Esophagus muscularis mucosa (tissue), 4 donors: ENCODE data around the gene PFDN1.

Experiments used
- EP300 ChIP-seq: sonication (generic); formaldehyde crosslinking; IDR thresholded peaks from one replicate; pipeline ENCODE4 v1.6.1; 2017; ENCODE audit warnings: antibody characterized with exemption
- POLR2A ChIP-seq: fragments of 450-650 bp; IDR thresholded peaks from one replicate; pipeline ENCODE4 v1.6.1; 2017; ENCODE audit warnings: antibody characterized with exemption, moderate library complexity, mild to moderate bottlenecking, low read depth
- POLR2AphosphoS5 ChIP-seq, 2 donors: sonication (generic); formaldehyde crosslinking; IDR thresholded peaks; one replicate each; pipeline ENCODE4 v1.6.1; 2017; ENCODE audit warnings: antibody characterized with exemption in 2 of 2
- TF ChIP-seq, protein P1 (sequence below), 3 experiments: fragments of 200-600 bp in 2 of 3; fragments of 450-650 bp in 1 of 3; sonication (generic) in 2 of 3; IDR thresholded peaks; one replicate each; pipeline ENCODE4 v1.5.1; 2017 to 2019; ENCODE audit warnings: antibody characterized with exemption in 3 of 3, mild to moderate bottlenecking in 2 of 3, moderate library complexity in 1 of 3

GRCh38 chr5:140287801-140288521 lies 14.9 kb downstream of the PFDN1 start:
- TF ChIP-seq POLR2AphosphoS5 (IDR thresholded peaks at IDR 0.05) = no peak
- TF ChIP-seq, protein P1, sequence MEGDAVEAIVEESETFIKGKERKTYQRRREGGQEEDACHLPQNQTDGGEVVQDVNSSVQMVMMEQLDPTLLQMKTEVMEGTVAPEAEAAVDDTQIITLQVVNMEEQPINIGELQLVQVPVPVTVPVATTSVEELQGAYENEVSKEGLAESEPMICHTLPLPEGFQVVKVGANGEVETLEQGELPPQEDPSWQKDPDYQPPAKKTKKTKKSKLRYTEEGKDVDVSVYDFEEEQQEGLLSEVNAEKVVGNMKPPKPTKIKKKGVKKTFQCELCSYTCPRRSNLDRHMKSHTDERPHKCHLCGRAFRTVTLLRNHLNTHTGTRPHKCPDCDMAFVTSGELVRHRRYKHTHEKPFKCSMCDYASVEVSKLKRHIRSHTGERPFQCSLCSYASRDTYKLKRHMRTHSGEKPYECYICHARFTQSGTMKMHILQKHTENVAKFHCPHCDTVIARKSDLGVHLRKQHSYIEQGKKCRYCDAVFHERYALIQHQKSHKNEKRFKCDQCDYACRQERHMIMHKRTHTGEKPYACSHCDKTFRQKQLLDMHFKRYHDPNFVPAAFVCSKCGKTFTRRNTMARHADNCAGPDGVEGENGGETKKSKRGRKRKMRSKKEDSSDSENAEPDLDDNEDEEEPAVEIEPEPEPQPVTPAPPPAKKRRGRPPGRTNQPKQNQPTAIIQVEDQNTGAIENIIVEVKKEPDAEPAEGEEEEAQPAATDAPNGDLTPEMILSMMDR (IDR thresholded peaks at IDR 0.05) = no peak
- TF ChIP-seq POLR2A = no peak
- TF ChIP-seq EP300 = no peak
